ENCODE results near the gene ZNF106.

Gene ZNF106

DNA sequence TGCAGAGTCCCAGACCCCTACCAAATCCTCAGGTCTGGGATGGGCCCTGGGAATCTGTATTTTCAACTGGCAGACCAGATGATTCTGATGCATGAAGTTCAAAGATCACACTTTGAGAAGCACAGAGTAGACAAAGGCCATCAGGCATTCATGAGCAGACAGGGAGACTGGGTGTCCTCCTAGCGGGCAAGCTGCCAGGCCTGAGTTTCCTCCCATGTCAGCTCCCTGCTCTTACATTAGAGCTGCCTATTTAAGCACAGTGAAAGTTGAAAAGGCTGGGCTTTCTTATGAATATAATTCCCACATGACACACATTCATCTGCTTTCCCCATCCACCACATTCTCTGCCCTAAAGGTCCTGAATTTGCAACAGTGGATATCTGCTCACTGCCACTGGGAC, 117.7 kb downstream of the ZNF106 start:
- no peak for DNase-seq (ENCODE audit: low read depth)
- TF ChIP-seq, protein P1, sequence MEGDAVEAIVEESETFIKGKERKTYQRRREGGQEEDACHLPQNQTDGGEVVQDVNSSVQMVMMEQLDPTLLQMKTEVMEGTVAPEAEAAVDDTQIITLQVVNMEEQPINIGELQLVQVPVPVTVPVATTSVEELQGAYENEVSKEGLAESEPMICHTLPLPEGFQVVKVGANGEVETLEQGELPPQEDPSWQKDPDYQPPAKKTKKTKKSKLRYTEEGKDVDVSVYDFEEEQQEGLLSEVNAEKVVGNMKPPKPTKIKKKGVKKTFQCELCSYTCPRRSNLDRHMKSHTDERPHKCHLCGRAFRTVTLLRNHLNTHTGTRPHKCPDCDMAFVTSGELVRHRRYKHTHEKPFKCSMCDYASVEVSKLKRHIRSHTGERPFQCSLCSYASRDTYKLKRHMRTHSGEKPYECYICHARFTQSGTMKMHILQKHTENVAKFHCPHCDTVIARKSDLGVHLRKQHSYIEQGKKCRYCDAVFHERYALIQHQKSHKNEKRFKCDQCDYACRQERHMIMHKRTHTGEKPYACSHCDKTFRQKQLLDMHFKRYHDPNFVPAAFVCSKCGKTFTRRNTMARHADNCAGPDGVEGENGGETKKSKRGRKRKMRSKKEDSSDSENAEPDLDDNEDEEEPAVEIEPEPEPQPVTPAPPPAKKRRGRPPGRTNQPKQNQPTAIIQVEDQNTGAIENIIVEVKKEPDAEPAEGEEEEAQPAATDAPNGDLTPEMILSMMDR (IDR thresholded peaks at IDR 0.05; ENCODE audit: low read depth, low read length), result no peak
- TF ChIP-seq, protein P2, sequence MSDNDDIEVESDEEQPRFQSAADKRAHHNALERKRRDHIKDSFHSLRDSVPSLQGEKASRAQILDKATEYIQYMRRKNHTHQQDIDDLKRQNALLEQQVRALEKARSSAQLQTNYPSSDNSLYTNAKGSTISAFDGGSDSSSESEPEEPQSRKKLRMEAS (IDR thresholded peaks at IDR 0.05; ENCODE audit: low read depth, low read length), result no peak
- TF ChIP-seq POLR2A (IDR thresholded peaks at IDR 0.05; ENCODE audit: extremely low read depth, insufficient read length) (no peak), MYC (IDR thresholded peaks at IDR 0.05; ENCODE audit: low read depth, low read length) (no peak)
- H3K4me3 ChIP-seq (ENCODE audit: low read depth, low read length), result no peak overlapping the region

DNA sequence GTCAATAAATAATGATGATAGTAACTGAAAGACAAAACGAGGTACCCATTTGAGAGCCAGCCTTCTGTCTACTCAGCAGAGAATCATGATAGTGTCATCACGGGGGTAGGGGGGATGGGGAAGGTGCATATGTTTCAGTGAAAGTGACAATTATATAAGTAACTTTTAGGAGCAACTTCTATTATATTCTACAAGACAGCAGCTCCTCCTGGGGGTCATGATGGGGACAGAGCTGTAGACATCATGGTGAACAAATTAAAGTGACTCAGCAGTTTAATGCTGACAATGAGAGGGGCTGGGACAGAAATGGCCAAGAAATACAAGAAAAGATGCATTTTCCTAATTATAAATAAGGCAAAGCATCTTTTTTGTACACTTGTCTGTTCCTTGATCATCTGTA, 119.8 kb downstream of the ZNF106 start:
- H3K4me3 ChIP-seq (ENCODE audit: low read depth, low read length), result no peak overlapping the region
- DNase-seq (ENCODE audit: low read depth), result peak; percentile 44
- TF ChIP-seq, protein P1 (IDR thresholded peaks at IDR 0.05; ENCODE audit: low read depth, low read length), result no peak
- TF ChIP-seq MYC (IDR thresholded peaks at IDR 0.05; ENCODE audit: low read depth, low read length) (no peak), POLR2A (IDR thresholded peaks at IDR 0.05; ENCODE audit: extremely low read depth, insufficient read length) (no peak)
- TF ChIP-seq, protein P2 (IDR thresholded peaks at IDR 0.05; ENCODE audit: low read depth, low read length), result no peak

DNA sequence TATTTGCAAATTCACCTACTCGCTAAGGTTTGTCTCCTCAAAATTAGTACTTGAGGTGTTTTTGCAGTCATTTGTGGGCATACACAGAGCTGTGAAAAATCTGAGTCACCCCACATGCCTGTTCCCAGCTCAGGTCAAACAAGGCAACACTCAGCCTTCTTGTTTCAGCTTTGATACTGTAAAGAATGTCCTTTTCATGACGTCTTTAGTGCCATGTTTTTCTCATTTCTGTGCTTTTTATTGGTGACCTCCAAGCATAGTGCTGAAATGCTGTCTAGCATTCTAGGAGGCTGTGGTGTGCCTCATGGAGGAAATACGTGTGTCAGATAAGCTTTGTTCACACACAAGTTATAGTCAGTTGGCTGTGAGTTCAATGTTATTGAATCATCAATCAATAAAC, 122.8 kb downstream of the ZNF106 start:
- TF ChIP-seq POLR2A (IDR thresholded peaks at IDR 0.05; ENCODE audit: extremely low read depth, insufficient read length) (no peak), MYC (IDR thresholded peaks at IDR 0.05; ENCODE audit: low read depth, low read length) (no peak)
- TF ChIP-seq, protein P1 (IDR thresholded peaks at IDR 0.05; ENCODE audit: low read depth, low read length), result no peak
- TF ChIP-seq, protein P2 (IDR thresholded peaks at IDR 0.05; ENCODE audit: low read depth, low read length), result no peak
- DNase-seq (ENCODE audit: low read depth), result no peak
- H3K4me3 ChIP-seq (ENCODE audit: low read depth, low read length), result no peak overlapping the region

DNA sequence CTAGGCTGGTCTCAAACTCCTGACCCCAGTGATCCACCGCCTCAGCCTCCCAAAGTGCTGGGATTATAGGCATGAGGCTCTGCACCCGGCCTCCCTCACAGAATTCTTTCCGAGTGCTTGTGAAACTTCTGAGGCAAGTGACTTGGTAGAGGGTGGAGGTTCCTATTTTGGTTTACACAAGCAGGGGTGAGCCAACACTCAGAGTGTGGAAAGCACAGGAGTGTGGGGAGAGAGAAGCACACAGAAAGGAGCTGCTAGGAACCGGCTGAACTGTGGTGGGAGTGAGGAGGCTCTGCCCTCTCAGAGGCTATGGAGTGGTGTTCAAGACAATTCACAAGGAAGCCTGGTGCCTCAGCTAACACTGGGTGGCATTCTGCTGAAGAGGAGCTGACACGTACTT, 123.9 kb downstream of the ZNF106 start:
- DNase-seq (ENCODE audit: low read depth), result peak; percentile 52
- TF ChIP-seq MYC (IDR thresholded peaks at IDR 0.05; ENCODE audit: low read depth, low read length) (no peak), POLR2A (IDR thresholded peaks at IDR 0.05; ENCODE audit: extremely low read depth, insufficient read length) (no peak)
- TF ChIP-seq, protein P2 (IDR thresholded peaks at IDR 0.05; ENCODE audit: low read depth, low read length), result no peak
- TF ChIP-seq, protein P1 (IDR thresholded peaks at IDR 0.05; ENCODE audit: low read depth, low read length), result no peak
- no peak overlapping the region for H3K4me3 ChIP-seq (ENCODE audit: low read depth, low read length)

DNA sequence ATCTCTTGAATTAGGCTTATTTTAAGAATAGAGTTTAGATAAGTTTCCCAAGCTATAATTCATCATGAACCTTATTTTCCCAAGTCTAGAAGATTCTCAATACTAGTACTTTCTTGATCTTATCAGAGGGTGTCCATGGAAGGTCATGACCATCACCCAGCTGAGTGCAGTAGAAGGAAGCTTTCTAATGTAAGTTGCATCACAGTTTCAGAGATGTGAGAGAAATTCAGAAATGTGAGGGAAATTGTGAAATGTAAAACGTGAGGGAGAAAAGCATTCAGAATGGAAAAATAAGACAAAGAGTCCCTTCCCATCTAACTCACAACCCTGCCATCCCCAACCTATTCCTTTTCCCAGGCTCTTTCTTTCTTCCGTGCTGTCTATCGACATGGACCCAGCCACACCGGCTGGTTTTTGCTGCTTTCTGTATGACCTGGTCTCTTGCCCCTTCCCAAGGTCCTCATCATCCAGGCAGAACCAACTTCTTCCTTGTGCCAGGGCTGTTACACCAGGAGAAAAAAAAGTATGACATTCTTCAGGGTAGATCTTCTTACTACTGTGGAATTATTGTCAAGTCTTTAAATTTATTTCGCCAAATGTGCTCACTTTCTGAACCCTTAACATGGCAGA, 124.9 kb downstream of the ZNF106 start:
- DNase-seq (ENCODE audit: low read depth), result no peak
- TF ChIP-seq, protein P2 (IDR thresholded peaks at IDR 0.05; ENCODE audit: low read depth, low read length), result no peak
- TF ChIP-seq MYC (IDR thresholded peaks at IDR 0.05; ENCODE audit: low read depth, low read length) (no peak), POLR2A (IDR thresholded peaks at IDR 0.05; ENCODE audit: extremely low read depth, insufficient read length) (no peak)
- TF ChIP-seq, protein P1 (IDR thresholded peaks at IDR 0.05; ENCODE audit: low read depth, low read length), result no peak
- H3K4me3 ChIP-seq (ENCODE audit: low read depth, low read length), result no peak overlapping the region

Data from NB4 (cell line).